Mesodermal cell (in vitro differentiated cells): ENCODE data around the gene GRIK1.

Source experiments
- H3K27ac ChIP-seq: 2 replicates; pipeline ENCODE4 v1.7.0; 2013; ENCODE audit warnings: mild to moderate bottlenecking, low read depth, low read length, moderate library complexity; ENCODE audit not compliant: severe bottlenecking
- H3K36me3 ChIP-seq: 2 replicates; pipeline ENCODE4 v1.7.1; 2013; ENCODE audit warnings: mild to moderate bottlenecking, low read length, moderate library complexity; ENCODE audit not compliant: control insufficient read depth, insufficient read depth
- H3K4me1 ChIP-seq: one replicate; pipeline ENCODE4 v1.7.1; 2013; ENCODE audit warnings: mild to moderate bottlenecking, low read length; ENCODE audit not compliant: insufficient read depth, control insufficient read depth, poor library complexity, severe bottlenecking
- H3K4me3 ChIP-seq: 2 replicates; pipeline ENCODE4 v1.7.0; 2013; ENCODE audit warnings: low read length, control low read depth, mild to moderate bottlenecking; ENCODE audit not compliant: insufficient read depth, poor library complexity, severe bottlenecking; ENCODE audit errors: extremely low read depth
- H3K9me3 ChIP-seq: 2 replicates; pipeline ENCODE4 v1.7.1; 2013; ENCODE audit warnings: mild to moderate bottlenecking, low read length, moderate library complexity; ENCODE audit not compliant: control insufficient read depth
- WGBS, 2 experiments: methylation state at CpG; one replicate each; pipeline ENCODE4 v1.1.5; 2013; ENCODE audit warnings: missing lambda C conversion rate in 2 of 2; ENCODE audit not compliant: insufficient coverage in 2 of 2; 5-methylcytosine and 5-hydroxymethylcytosine counted together

GRIK1 gene

GRCh38 chr21:29648710-29649240 lies 291.0 kb downstream of the GRIK1 start:
- 95 to 100% methylated on average over 2 of the region's 5 CpGs for WGBS, 2 experiments
- no peak overlapping the region for H3K4me3 ChIP-seq
- H3K27ac ChIP-seq = no peak overlapping the region
- H3K36me3 ChIP-seq = no peaks in the 10 kb centered on the region
- H3K9me3 ChIP-seq = no peaks in the 10 kb centered on the region
- H3K4me1 ChIP-seq = peaks cover 3% of the 10 kb centered on the region

GRCh38 chr21:29647353-29647781 lies 292.4 kb downstream of the GRIK1 start:
- H3K27ac ChIP-seq = no peak overlapping the region
- 78 to 81% methylated on average over 3 to 4 of the region's 5 CpGs for WGBS, 2 experiments
- no peaks in the 10 kb centered on the region for H3K9me3 ChIP-seq
- H3K4me3 ChIP-seq = no peak overlapping the region
- H3K36me3 ChIP-seq = no peaks in the 10 kb centered on the region
- H3K4me1 ChIP-seq = no peaks in the 10 kb centered on the region

GRCh38 chr21:29645666-29646553 lies 293.9 kb downstream of the GRIK1 start:
- 93% methylated on average over 2 of the region's 3 CpGs; no CpG with 5 or more reads in 1 of the 2 experiments for WGBS, 2 experiments
- no peaks in the 10 kb centered on the region for H3K9me3 ChIP-seq
- no peak overlapping the region for H3K27ac ChIP-seq
- no peak overlapping the region for H3K4me3 ChIP-seq
- H3K36me3 ChIP-seq = no peaks in the 10 kb centered on the region
- H3K4me1 ChIP-seq = no peaks in the 10 kb centered on the region

- H3K9me3 ChIP-seq = no peaks in the 10 kb centered on the region
- no peak overlapping the region for H3K27ac ChIP-seq
- H3K4me1 ChIP-seq = no peaks in the 10 kb centered on the region
- no peaks in the 10 kb centered on the region for H3K36me3 ChIP-seq
- H3K4me3 ChIP-seq = no peak overlapping the region
- 78 to 83% methylated on average over 1 of the region's 3 CpGs for WGBS, 2 experiments
Observed at GRCh38 chr21:29643289-29643688, 296.5 kb downstream of the GRIK1 start.

- WGBS, 2 experiments = 94 to 97% methylated on average over 8 to 10 of the region's 10 CpGs
- Histone ChIP-seq H3K27ac (no peak overlapping the region), H3K9me3 (no peaks in the 10 kb centered on the region), H3K4me3 (no peak overlapping the region), H3K4me1 (no peaks in the 10 kb centered on the region), H3K36me3 (no peaks in the 10 kb centered on the region)
Observed at GRCh38 chr21:29642551-29643245, 297.1 kb downstream of the GRIK1 start.

GRCh38 chr21:29641635-29642550 lies 297.9 kb downstream of the GRIK1 start:
- Histone ChIP-seq H3K27ac (no peak overlapping the region), H3K4me1 (peaks cover 2% of the 10 kb centered on the region), H3K4me3 (no peak overlapping the region), H3K36me3 (no peaks in the 10 kb centered on the region), H3K9me3 (no peaks in the 10 kb centered on the region)
- WGBS, 2 experiments = 76 to 95% methylated on average over 2 to 5 of the region's 7 CpGs

GRCh38 chr21:29641001-29641634 lies 298.7 kb downstream of the GRIK1 start:
- no peaks in the 10 kb centered on the region for H3K36me3 ChIP-seq
- H3K9me3 ChIP-seq = no peaks in the 10 kb centered on the region
- WGBS, 2 experiments = 89 to 95% methylated on average over 3 to 5 of the region's 5 CpGs
- H3K4me1 ChIP-seq = peaks cover 2% of the 10 kb centered on the region
- no peak overlapping the region for H3K27ac ChIP-seq
- H3K4me3 ChIP-seq = no peak overlapping the region

GRCh38 chr21:29640080-29640508 lies 299.7 kb downstream of the GRIK1 start:
- Histone ChIP-seq H3K4me3 (no peak overlapping the region), H3K4me1 (peaks cover 2% of the 10 kb centered on the region), H3K27ac (no peak overlapping the region), H3K36me3 (no peaks in the 10 kb centered on the region), H3K9me3 (no peaks in the 10 kb centered on the region)
- 86 to 89% methylated on average over 1 of the region's 2 CpGs for WGBS, 2 experiments

- Histone ChIP-seq H3K9me3 (no peaks in the 10 kb centered on the region), H3K4me1 (peaks cover 2% of the 10 kb centered on the region), H3K4me3 (no peak overlapping the region), H3K27ac (no peak overlapping the region), H3K36me3 (no peaks in the 10 kb centered on the region)
- 89 to 96% methylated on average over 3 to 4 of the region's 5 CpGs for WGBS, 2 experiments
Observed at GRCh38 chr21:29639366-29640079, 300.3 kb downstream of the GRIK1 start.
